IPS-NIHi7 (cell line): Measurements from ENCODE around the gene NPAS3.
"Not testable (repeated sequence)": the region's sequence is repeated elsewhere in the genome, so short reads cannot be mapped to it uniquely, and the experiment has no call there.

Experiments
- DNase-seq: peaks from one replicate; pipeline ENCODE4 v3.0.0; 2012; ENCODE audit warnings: mixed read lengths; ENCODE audit errors: extremely low spot score

The NPAS3 gene

DNA sequence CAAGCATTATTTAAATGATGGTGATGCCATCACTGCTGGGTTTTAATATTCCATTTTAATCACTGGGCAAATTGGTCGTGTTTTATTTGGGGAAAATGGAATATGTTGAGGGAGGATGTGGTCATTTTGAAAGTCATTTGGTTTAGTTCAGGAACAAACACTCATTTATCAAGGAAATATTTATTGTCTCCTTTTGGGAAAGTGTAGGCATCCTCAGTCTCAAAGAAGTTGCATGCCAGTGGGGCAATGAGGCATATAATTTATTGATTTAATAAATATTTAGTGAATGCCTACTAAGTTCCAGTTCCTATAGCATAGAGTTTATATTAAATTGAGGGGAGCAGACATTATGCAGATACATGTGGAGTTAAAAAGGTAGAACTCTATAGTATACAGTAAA is 134.3 kb downstream of the NPAS3 start:
- no peak for DNase-seq

DNA sequence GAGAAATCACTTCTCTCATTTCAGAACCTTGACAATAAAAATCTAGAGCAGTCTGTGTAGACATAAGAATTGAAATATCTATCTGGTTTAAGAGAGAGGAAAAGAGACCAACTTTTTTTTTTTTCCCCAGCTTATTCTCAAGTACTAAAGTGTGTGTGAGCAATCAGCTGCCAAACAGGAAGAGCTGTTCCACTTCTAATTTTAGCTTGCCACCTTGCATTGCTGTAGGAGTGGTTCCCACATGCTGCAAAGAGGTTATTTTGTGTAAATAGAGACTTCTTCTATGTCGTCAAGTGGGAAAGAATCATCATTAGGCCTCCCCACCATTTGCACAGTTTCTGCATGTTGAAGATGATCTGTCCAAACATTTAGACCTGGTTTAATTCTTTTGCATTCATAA is 142.6 kb downstream of the NPAS3 start:
- no peak for DNase-seq

DNA sequence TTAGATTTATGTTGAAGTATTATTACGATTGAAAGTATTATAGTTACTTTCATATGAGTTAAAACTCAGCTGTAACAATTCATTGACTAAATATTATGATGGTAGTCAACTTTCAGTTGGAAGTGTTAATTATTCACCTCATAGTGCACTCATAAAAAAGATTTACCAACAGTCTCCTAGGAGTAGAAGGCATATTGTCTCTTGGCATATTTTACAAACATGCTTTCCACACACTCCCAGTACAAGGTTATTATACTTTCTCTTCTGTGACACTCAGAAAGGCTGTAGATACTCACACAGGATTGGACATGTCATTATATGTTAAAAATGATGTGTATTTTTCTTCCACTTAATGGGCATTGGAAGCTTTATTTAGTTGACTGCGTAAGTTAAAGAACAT is 147.1 kb downstream of the NPAS3 start:
- DNase-seq: no peak

DNA sequence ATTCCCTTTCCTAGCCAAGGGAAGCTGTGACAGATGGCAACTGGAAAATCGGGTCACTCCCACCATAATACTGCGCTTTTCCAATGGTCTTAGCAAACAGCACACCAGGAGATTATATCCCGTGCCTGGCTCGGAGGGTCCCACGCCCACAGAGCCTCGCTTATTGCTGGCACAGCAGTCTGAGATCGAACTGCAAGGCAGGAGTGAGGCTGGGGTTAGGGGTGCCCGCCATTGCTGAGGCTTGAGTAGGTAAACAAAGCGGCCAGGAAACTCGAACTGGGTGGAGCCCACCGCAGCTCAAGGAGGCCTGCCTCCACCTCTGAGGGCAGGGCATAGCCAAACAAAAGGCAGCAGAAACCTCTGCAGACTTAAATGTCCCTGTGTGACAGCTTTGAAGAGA is 149.6 kb downstream of the NPAS3 start:
- DNase-seq: not testable (repeated sequence)

DNA sequence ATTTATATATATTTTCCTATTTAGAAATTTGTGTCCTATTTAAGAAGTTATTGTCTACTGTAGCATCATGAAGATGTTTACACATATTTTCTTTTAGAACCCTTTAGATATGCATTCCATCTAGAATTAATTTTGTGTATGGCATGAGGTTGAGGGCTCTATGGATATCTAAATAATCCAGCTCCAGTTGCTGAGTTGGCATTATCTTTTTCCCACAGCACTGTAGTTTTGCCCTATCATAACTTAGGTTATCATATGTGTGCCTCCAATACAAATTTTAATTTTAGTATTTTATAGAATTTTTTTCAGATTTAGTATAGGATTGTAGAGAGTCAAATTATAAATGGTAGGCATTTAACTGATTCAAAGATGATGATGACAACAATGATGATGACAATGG is 159.3 kb downstream of the NPAS3 start:
- no peak for DNase-seq

DNA sequence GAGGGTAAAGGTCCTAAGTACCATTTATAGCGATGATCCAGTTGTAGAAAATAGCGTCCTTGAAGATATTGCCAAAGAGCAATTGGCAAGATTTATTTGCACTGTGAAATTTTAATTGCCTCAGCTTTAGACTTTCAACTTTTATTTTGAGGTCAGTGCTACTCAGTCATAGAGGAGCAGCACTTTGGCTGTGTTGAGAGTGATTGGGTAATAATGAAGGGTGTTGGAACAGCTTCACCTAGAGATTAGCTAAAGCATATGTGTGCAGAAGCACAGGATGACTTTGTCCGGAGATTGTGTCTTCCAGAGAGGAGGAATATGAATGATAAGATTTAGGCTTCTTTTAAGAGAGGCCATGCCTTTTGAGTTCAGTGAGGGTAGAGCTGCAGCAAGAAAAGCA is 164.8 kb downstream of the NPAS3 start:
- no peak for DNase-seq

DNA sequence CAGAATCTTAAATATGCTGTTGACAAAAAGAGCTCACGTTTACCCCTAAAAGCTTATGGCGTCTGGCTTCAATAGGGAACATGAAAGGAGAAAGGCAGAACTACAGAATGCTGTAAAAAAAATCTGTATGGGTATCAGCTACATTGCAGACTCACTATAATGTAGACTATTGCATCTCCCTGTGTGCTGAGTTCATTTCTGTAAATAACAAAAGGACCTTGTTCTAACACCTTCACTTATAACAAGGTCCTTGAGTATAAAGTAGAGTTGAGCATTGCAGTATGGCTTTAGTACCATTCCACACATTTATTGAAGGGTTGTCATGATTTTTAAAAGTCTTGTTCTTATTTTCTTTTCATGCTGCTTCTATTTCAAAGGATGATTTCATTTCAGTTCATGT is 165.3 kb downstream of the NPAS3 start:
- no peak for DNase-seq

DNA sequence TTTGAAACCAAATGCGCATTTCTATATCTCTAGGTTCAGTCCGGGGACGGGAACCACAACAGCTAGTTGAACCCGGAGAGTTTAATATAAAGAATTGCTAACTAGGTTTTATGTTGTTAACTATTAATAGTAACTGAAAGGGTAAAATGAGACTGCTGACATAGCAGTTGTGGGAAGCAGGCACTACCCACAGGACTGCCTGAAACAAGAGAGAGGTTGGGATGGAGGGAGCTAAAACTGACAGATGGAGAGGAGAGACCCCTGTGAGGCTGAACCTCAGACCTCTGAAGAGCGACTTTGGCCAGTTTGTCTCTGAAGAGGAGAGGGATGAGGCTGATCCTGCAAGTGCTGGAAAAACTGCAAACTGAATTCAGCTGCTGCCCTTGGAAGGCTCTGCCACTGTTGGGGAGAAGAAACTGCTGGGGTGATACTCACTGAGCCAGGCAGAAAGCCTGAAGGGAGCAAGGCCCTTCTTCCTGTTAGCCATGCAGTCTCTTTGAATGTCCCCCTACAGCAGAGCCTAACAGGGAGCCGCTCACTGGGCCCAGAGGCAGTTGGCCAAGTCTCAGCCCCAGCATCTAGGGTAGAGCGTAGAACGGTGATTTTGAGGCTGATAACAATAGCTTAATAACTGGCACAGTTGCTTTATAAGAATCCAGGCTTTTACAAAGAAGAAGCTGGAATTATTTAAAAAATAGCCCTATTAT is 172.2 kb downstream of the NPAS3 start:
- DNase-seq: peak; percentile 16

DNA sequence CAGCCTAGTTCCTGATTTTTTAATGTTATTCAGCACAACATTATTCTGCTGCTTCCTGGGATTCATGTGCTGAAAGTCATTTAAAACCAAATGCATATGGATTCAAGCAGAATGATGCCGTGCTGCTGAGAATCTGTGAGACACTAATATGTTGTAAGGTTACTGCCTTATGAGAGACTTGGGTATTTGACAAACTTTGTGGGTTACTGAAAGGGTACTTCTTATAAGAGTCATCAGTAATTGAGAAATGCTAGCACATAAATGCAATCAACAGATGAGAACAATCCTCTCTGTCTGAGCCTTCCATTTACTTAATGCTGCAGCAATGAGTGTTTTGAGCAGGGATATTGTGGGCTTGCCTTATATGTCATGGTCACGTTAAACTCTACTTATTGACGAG is 175.7 kb downstream of the NPAS3 start:
- DNase-seq: no peak

DNA sequence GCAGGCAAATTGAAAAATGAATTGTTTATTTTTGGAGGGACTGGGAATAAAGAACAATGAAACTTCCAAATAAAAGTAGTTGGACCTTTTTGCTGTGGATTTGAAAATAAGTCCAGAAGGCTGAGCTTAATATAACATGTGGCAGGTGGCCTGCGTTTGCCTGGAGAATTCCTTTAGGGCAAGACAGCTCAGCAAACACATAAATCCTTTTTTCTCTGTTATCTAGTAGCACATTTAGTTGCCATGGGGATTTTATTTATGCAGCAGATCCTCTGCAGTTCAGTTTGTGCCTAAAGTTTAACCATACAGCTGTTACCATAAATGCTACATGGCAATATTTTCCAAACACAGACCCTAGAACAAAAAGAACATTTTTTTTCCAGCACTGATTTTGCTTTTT is 180.0 kb downstream of the NPAS3 start:
- no peak for DNase-seq

DNA sequence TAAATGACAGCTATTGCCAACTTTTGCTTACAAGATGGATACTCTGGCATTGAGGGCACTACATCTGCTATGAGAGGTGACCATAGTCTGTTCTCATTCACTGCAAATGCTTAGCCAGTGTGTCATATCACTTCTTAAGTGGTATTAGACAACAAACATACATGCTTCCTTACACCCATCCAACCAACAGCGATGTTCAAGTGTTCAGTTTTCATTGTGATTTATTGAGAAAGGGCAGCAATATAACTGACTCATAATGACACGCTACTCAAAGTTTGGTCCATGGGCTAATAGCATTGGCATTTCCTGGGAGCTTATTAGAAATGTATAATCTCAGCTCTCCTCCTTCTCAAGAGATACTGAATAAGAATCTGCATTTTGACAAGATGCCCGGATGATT is 181.7 kb downstream of the NPAS3 start:
- no peak for DNase-seq

DNA sequence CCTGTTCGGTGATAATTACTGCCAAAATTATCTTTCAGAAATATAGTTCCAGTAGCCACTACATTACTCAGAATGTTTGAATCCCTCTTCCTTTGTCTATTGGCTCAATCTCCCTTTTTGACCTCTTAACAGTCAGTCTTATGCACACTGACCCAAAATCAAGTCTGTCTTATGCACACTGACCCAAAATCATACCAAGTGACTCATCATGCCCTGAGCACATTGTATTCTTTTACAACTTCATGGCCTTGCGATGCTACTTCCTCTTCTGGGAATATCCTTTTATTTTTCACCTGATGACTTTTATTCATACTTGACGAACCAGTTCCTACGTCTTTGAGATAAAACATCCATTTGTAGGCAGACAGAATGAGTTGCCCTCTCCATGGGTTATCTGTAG is 182.3 kb downstream of the NPAS3 start:
- DNase-seq: no peak

DNA sequence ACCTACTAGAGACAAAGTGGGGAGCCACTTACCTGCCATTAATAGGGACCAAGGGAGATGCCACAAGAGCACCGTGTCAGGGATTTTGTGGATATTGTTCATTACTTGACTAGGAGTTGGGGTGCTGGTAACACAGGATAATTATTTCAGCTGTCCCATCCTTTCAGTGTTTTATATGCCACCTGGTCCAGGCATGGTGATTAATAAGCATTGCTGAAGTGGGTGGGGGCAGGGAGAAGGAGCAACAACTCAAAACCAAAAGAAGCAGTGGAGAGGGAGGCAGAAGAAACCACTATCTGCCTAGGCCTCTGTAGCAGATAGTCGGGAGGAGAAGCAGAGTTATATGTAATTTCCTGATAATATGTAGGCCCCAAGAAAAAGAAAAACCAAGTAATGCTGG is 184.6 kb downstream of the NPAS3 start:
- no peak for DNase-seq

DNA sequence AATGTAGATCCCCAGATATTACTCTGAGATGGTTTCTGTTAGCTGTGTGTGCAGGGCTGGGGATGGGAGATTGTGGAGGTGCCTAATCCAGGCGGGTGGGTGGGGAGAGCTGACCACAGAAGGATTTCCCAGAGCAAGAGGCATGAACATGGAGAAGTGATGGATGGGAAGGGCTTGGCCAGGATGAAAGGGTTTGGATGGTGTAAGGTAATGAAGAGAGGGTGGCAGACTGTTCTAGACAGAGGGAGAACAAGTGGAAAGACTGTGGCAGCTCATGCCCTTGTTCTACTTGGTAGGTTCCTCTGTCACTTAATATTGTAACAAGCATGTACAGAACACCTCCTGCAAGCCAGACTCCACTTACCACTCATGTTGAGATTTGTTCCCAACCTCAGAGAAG is 187.8 kb downstream of the NPAS3 start:
- no peak for DNase-seq

DNA sequence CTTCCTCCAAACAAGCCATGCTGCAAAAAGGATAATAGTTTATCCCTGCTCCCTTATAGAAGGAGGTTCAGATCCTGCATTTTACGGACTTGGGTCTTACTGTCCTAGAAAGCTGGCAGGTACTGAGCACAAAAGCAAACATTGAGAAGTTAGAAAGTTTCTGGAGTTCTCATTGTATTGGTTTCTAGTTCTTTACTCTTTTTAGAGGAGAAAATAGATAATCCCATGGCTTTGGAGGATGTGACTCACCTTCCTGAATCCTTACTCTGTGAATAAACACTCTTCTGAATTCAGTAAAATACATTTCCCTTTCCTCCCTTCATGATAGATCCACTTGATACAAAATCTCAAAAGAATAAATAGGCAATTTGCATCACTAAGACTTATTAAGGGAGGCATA is 188.9 kb downstream of the NPAS3 start:
- no peak for DNase-seq

DNA sequence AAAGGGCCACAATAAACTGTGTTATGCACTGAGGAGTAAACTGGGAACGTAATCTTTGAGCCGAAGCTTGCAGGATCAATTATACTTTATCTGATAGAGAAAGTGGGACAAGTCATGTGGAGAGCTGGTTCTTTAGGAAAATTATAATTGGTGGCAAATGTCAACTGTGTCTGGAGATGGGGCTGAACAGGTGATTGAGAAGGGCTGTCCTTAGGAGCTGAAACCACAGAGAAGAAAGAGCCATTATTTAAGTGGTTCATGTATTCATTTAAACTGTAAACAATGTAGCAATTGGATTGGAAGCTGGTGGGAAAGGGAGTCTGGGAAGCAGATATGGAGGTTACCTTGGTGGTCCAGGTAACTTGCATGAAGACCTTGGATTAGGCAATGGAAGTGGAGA is 193.1 kb downstream of the NPAS3 start:
- DNase-seq: no peak

DNA sequence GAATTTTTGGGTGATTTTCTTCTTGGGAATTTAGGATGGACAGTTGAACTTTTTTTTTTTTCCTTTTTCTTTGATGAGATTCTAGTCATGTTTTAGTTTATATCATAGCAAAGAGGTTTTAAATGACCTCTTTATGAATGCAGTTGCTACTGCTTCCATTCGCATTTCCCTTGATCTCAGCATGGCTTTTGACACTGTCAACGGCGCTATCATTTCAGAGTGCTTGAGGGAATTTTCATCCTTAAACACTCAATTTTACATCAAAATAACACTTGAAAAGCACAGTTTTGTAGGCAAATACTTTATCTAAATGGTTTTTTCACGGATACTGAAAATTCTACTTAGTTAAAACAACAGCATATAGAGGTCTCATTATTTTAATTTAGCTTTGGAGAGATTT is 195.5 kb downstream of the NPAS3 start:
- DNase-seq: no peak

DNA sequence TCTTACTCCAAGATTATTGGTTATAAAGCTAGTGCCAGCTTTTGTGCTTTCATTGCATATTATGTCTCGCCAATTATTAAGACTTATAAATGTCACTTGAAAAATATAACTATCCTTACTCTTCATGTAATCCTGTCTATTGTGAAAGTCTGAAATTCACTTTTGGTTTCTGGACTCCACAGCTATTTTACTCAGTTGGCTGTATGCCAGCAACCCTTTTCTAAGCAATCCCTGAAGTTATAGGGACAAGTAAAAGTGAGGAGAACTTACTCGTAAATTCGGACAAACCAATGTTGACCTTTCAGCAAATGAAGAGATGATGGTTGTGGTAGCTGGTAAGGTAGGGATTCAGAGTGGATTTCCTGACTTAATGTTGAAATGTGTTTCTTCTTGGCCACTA is 196.3 kb downstream of the NPAS3 start:
- DNase-seq: no peak

DNA sequence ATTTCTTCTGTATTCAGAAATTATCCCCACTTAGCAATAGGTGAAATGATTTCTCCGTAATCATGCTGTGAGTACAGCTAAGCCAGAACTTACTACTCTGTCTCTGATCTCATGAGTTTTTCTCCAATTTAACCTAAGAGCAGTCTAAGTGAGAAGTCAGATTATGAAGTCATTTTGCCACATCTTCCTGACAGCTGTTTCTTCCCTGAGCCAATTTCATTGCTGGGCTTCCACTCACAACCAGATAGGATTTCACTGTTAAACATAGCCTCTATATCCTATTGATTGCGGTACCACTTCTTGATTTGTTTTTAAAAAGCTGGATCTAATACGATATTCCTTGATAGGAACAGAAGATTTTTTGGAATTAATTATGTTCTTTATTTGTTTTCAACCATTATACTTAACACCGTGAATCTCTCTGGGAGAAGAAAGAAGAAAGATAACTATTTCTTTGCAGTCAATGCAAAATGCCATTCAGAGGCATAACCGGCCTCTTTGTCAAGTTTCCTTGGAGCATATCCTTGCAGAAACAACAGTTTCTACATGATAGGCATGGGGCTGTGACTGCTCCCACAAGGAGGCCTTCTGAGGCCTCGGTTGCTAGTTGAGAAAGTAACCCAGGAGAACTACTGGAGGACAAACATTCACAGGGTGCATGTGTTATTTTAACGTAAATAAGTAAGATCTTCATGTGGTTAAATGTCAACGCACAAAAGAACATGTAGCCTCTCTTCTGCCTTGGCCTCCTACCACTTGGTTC is 212.2 kb downstream of the NPAS3 start:
- no peak for DNase-seq

DNA sequence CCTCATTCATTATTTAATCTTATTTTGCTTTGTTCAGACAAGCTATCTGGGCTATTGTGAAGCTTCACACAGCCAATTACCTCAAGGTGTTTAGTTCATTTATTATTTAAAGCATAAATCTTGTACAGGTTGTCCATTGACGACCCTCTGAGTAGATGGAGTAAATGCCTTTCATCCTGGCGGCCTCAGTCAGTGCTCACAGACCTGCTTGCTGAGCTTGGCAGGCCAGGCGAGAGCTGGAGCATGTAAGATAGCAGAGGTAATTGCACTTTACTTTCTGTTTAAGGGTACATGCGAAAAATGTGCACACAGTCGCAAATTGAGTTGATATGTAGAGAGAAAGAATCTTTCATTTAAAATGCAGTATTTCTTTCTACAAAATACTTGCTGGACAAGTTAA is 224.4 kb downstream of the NPAS3 start:
- DNase-seq: no peak

DNA sequence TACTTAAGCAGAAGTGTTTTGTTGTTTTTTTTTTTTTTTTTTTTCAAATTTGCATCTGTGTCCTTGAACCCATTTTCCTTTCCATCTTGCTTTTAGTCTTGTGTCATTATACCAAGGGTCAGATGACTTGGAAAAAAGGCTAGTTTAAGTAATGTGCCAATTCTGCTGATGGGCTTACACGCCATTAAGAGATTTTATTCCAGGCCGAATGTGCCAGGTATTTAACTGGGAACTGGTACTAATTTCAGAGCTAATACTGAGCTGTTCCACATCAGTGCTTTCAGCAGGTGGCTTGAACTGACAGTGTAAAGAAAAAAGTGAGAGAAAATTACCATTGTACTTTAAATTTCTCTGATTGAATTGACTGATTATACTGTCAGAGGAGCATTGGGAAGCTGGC is 224.9 kb downstream of the NPAS3 start:
- DNase-seq: no peak

DNA sequence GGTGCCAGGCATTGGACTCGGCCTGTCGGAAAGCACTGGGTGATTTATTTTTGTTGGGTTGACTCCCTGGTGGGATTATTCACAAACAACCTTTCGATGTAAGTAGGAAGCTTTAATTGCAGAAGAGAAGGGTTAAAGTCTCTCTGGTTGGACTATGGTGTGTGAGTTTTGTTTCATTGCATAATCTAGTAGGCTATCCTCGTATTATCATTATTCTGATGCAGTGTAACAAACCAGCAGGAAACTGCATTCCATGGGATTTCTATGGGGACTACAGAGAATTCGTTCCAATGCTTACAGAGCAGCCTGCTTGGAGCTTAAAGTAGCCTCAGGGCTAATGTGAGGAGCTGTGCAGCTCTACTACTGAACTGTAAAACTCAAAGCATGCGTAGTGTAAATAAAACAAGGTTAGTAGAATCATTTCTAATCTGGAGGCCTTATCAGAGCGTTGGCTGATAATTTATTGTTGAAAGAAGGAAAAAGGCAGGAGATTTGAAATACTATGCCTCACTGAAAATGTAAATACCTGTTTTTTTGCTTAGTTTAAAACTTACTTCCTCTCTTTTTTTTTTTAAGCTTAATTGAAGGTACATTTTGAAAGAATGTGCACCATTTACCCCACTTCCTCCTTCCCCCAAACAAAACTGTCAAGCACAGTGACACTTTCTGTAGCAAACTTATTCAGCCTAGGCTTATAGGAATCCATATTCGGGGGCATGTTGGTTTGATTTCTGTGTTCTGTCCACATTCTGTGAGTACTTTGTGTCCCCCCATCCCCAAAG is 226.7 kb downstream of the NPAS3 start:
- DNase-seq: peak; percentile 19

DNA sequence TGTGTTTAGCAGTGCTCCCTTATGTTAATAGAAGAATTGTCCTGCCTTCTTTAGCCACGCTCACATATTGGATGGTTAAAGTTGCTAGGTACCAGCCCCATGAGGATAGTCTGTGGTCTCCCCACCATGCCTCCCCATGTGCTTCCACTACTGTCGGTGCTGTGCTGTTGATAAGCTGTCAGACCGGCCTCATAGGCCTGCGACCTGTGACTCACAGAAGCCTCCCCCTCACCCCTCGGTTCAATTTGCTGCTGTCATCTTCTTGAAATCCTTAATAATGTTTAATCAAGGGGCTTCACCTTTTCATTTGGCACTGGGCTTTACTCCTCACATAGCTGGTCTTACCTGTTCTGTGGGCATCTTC is 227.2 kb downstream of the NPAS3 start:
- peak; percentile 18 for DNase-seq
